Endothelial cell of umbilical vein (primary cell): ENCODE measurements around the gene MT3. TPM values are rescaled to one million over a fixed set of nuclear protein-coding genes. Genes with fewer than 3 reads are reported as not detected.

Source experiments
- BruUV-seq: library from RNA; stranded (reverse); fragments of 400-500 nt; replicated peaks from 2 replicates; lab custom pipeline; 2021; lab: Mats Ljungman, UMichigan
- CTCF ChIA-PET: fragments of 300-600, 350-600 bp; sonication (Branson Sonifier 250); formaldehyde crosslinking; loops from one replicate; lab custom pipeline; 2021; ENCODE audit warnings: antibody characterized with exemption, inconsistent platforms; lab: Charles Lee
- POLR2A ChIA-PET: fragments of 300-600, 350-600 bp; sonication (Branson Sonifier 250); formaldehyde crosslinking; loops from one replicate; lab custom pipeline; 2021; ENCODE audit warnings: antibody characterized with exemption, inconsistent platforms; lab: Charles Lee
- DNase-seq: peaks from one replicate; pipeline ENCODE4 v3.0.0-alpha.2; 2011; ENCODE audit warnings: low read depth, low spot score
- FAIRE-seq: peaks from 2 replicates; lab custom pipeline; 2011; peaks lifted over from hg19 to GRCh38; lab: Jason Lieb, UNC
- H2AFZ ChIP-seq: 2 replicates; pipeline ENCODE4 v1.6.0; 2012; ENCODE audit warnings: low read depth, low read length, control low read depth, inconsistent platforms
- H3K27ac ChIP-seq: 2 replicates; pipeline ENCODE4 v1.5.1; 2011; ENCODE audit warnings: low read depth, mild to moderate bottlenecking, control low read depth, low read length, moderate library complexity; ENCODE audit not compliant: insufficient read depth
- H3K27me3 ChIP-seq, 2 experiments: 2 replicates each; pipeline versions ENCODE4 v1.6.0 to v1.6.1; 2011; ENCODE audit warnings: low read length in 2 of 2, mixed read lengths in 1 of 2; ENCODE audit not compliant: control insufficient read depth in 2 of 2, insufficient read depth in 2 of 2
- H3K36me3 ChIP-seq, 2 experiments: 2 replicates in 1 of 2; 3 replicates in 1 of 2; pipeline ENCODE4 v1.5.1; 2011; ENCODE audit warnings: low read length in 2 of 2, mild to moderate bottlenecking in 1 of 2, moderate library complexity in 1 of 2; ENCODE audit not compliant: control insufficient read depth in 2 of 2, insufficient read depth in 2 of 2; ENCODE audit errors: extremely low read depth in 1 of 2
- H3K4me1 ChIP-seq: 3 replicates; pipeline ENCODE4 v1.5.1; 2011; ENCODE audit warnings: mild to moderate bottlenecking, low read length; ENCODE audit not compliant: control insufficient read depth, insufficient read depth; ENCODE audit errors: extremely low read depth
- H3K4me2 ChIP-seq: 2 replicates; pipeline ENCODE4 v1.6.1; 2011; ENCODE audit warnings: low read length, control low read depth, mixed read lengths; ENCODE audit not compliant: insufficient read depth
- H3K4me3 ChIP-seq, 3 experiments: fragments of 200-600 bp in 1 of 3; sonication (generic), shearing (Covaris generic) in 1 of 3; replicated peaks in 1 of 3; 2 replicates each; pipeline ENCODE4 v1.5.1; 2011 to 2016; ENCODE audit warnings: control low read depth in 3 of 3, low read length in 3 of 3, mild to moderate bottlenecking in 2 of 3, inconsistent platforms in 1 of 3, low read depth in 1 of 3, moderate library complexity in 1 of 3; ENCODE audit not compliant: insufficient read depth in 1 of 3
- H3K79me2 ChIP-seq: 2 replicates; pipeline ENCODE4 v1.6.0; 2012; ENCODE audit warnings: low read length, inconsistent platforms; ENCODE audit not compliant: control insufficient read depth, insufficient read depth
- H3K9ac ChIP-seq: replicated peaks from 2 replicates; pipeline ENCODE3; 2011; ENCODE audit warnings: low read length, control low read depth; ENCODE audit not compliant: insufficient read depth; ENCODE audit errors: extremely low read depth
- H3K9me1 ChIP-seq: replicated peaks from 3 replicates; pipeline ENCODE4 v1.6.0; 2011; ENCODE audit warnings: mild to moderate bottlenecking, low read length; ENCODE audit not compliant: control insufficient read depth, insufficient read depth; ENCODE audit errors: extremely low read depth
- H3K9me3 ChIP-seq: replicated peaks from 2 replicates; pipeline ENCODE4 v1.5.1; 2012; ENCODE audit warnings: low read length, inconsistent platforms; ENCODE audit not compliant: control insufficient read depth, insufficient read depth
- H4K20me1 ChIP-seq: replicated peaks from 2 replicates; pipeline ENCODE3; 2011; ENCODE audit warnings: mild to moderate bottlenecking, low read length; ENCODE audit not compliant: control insufficient read depth, insufficient read depth; ENCODE audit errors: extremely low read depth
- FOS ChIP-seq: IDR thresholded peaks from 2 replicates; pipeline ENCODE4 v1.6.1; 2011; ENCODE audit warnings: mild to moderate bottlenecking, low read length, moderate library complexity, borderline replicate concordance; ENCODE audit not compliant: insufficient read depth
- GATA2 ChIP-seq: IDR thresholded peaks from 2 replicates; pipeline ENCODE4 v1.7.0; 2011; ENCODE audit warnings: low read depth, mild to moderate bottlenecking, moderate library complexity, mixed read lengths, low read length; ENCODE audit not compliant: insufficient read length, insufficient read depth
- MYC ChIP-seq: IDR thresholded peaks from one replicate; pipeline ENCODE4 v1.6.1; 2011; ENCODE audit warnings: mild to moderate bottlenecking, low read depth, low read length
- POLR2A ChIP-seq: IDR thresholded peaks from 2 replicates; pipeline ENCODE4 v1.6.1; 2012; ENCODE audit warnings: low read depth, mild to moderate bottlenecking, control low read depth, low read length
- POLR2AphosphoS5 ChIP-seq: IDR thresholded peaks from 2 replicates; pipeline ENCODE4 v1.6.1; 2012; ENCODE audit warnings: low read depth, mild to moderate bottlenecking, control low read depth, low read length, moderate library complexity; ENCODE audit not compliant: insufficient read depth
- dilution Hi-C: fragments of 300-500 bp; cut with MboI; formaldehyde crosslinking; loops from one replicate; pipeline ENCODE4 v1.15.0; 2019; ENCODE audit warnings: low sequenced_read_pairs; ENCODE audit not compliant: extremely low pct_ligation_motif_present
- intact Hi-C: fragments of 100-400 bp; cut with micrococcal nuclease; formaldehyde crosslinking; loops from one replicate; pipeline ENCODE4 v1.10.0; 2022
- polyA plus RNA-seq, 4 experiments: library from polyadenylated mRNA; depleted of rRNA in 3 of 4; stranded (reverse) in 3 of 4; unstranded in 1 of 4; fragments of >200 nt; gene quantifications; 2 replicates each; pipeline versions ENCODE4 v1.2.1 to v1.2.3, GENCODE V29; 2011 to 2012; ENCODE audit warnings: missing spikeins in 1 of 4
- total RNA-seq: library from RNA; stranded (reverse); gene quantifications from 2 replicates; pipeline ENCODE4 v1.2.3, GENCODE V29; 2021
- TF ChIP-seq, protein P1 (sequence below): IDR thresholded peaks from 2 replicates; pipeline ENCODE4 v1.6.1; 2011; ENCODE audit not compliant: insufficient read depth, insufficient read length

The MT3 gene
- total and polyA plus RNA-seq, 2 donors (not counting 3 experiments of a cell fraction or from before 2014, with no cell fraction given), result not detected

GRCh38 chr16:56632156-56632847 is 43.0 kb downstream of the MT3 start, which contains the start of gene MT1M:
Gene MT1M, plus strand, starts transcription at chr16:56632659. Its CDS starts 73 bp downstream, at chr16:56632732.
- peak; percentile 52 for FAIRE-seq
- peak within 1 kb of the TSS; percentile 83 for H3K4me2 ChIP-seq
- H3K4me3 ChIP-seq, result peak within 1 kb of the TSS; percentile 25 to 42 (median 31)
- peaks cover 16% of the 10 kb centered on the region for H3K4me1 ChIP-seq
- H2AFZ ChIP-seq, result peak within 1 kb of the TSS; percentile 61
- CTCF ChIA-PET, result interaction anchor here (1.0 to 2.5 kb wide), 3 partner anchors 29 to 40 kb away, joined by 3 to 14 read pairs (median 6); no protein-coding TSS in a partner anchor
- H4K20me1 ChIP-seq, result no peaks in the 10 kb centered on the region
- dilution Hi-C loops (no loop called here), intact Hi-C loops (no loop called here)
- DNase-seq, result no peak
- POLR2A ChIA-PET, result no interaction called here
- BruUV-seq, result no TSS peak
- peaks cover 28 to 32% of the 10 kb centered on the region in 2 experiments for H3K27me3 ChIP-seq
- no peak within 1 kb of the TSS for H3K27ac ChIP-seq
- no peaks in the 10 kb centered on the region for H3K9me1 ChIP-seq
- TF ChIP-seq GATA2, result no peak
- no peak for TF ChIP-seq MYC
- TF ChIP-seq, protein P1, sequence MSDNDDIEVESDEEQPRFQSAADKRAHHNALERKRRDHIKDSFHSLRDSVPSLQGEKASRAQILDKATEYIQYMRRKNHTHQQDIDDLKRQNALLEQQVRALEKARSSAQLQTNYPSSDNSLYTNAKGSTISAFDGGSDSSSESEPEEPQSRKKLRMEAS, result no peak
- no peaks in the 10 kb centered on the region for H3K36me3 ChIP-seq
- H3K9ac ChIP-seq, result peak within 1 kb of the TSS; percentile 2
- no peaks in the 10 kb centered on the region for H3K79me2 ChIP-seq
- H3K9me3 ChIP-seq, result no peaks in the 10 kb centered on the region

- CTCF ChIA-PET, result interaction anchor here (1.0 to 2.1 kb wide), 2 partner anchors 29 to 41 kb away, joined by 3 to 6 read pairs; no protein-coding TSS in a partner anchor
- POLR2A ChIA-PET, result interaction anchor here (1.0 kb wide), 1 partner anchor 11 kb away, joined by 3 read pairs; no protein-coding TSS in a partner anchor
- intact Hi-C loops, result no loop called here
Measured at GRCh38 chr16:56632848-56633365, 43.6 kb downstream of the MT3 start.

More at GRCh38 chr16:56632848-56633365, 43.6 kb downstream of the MT3 start:
- Histone ChIP-seq H3K9ac (peak overlapping the region; percentile 2), H3K9me1 (no peaks in the 10 kb centered on the region), H3K4me3 (peak overlapping the region in 2 of 3 experiments; percentile 25 to 42), H3K27me3 (peaks cover 34 to 38% of the 10 kb centered on the region in 2 experiments), H3K4me1 (peaks cover 16% of the 10 kb centered on the region), H3K4me2 (peak overlapping the region; percentile 83), H2AFZ (peak overlapping the region; percentile 61), H4K20me1 (no peaks in the 10 kb centered on the region), H3K79me2 (no peaks in the 10 kb centered on the region), H3K27ac (no peak overlapping the region), H3K9me3 (no peaks in the 10 kb centered on the region), H3K36me3 (no peaks in the 10 kb centered on the region)
- FAIRE-seq, result no peak
- BruUV-seq, result no TSS peak
- dilution Hi-C loops, result no loop called here
- DNase-seq, result no peak
- TF ChIP-seq GATA2, result no peak
- TF ChIP-seq MYC, result no peak
- no peak for TF ChIP-seq POLR2A
- TF ChIP-seq FOS, result no peak
- no peak for TF ChIP-seq POLR2AphosphoS5
- TF ChIP-seq, protein P1, result no peak
